HCT116 (cell line): ENCODE measurements around the gene ZCCHC10.
"Not testable (repeated sequence)": the region's sequence is repeated elsewhere in the genome, so short reads cannot be mapped to it uniquely, and the experiment has no call there.

Experiments used
- EZH2 ChIP-seq: fragments of 200-600 bp; sonication (generic); IDR thresholded peaks from 2 replicates; pipeline ENCODE4 v1.6.1; 2017; ENCODE audit warnings: antibody characterized with exemption, mixed run types
- JUND ChIP-seq: IDR thresholded peaks from 2 replicates; pipeline ENCODE4 v1.6.1; 2012
- POLR2A ChIP-seq: IDR thresholded peaks from 2 replicates; pipeline ENCODE4 v1.7.0; 2011; ENCODE audit warnings: borderline replicate concordance; ENCODE audit not compliant: insufficient read depth, insufficient read length; ENCODE audit errors: extremely low read depth
- TF ChIP-seq, protein P1 (sequence below), 3 experiments: fragments of 200-600 bp in 1 of 3; sonication (generic) in 1 of 3; IDR thresholded peaks in 2 of 3; conservative IDR thresholded peaks in 1 of 3; 2 replicates each; pipeline ENCODE4 v1.5.1; 2012 to 2017; ENCODE audit warnings: low read depth in 2 of 3, low read length in 2 of 3, antibody characterized with exemption in 1 of 3, borderline replicate concordance in 1 of 3, control low read depth in 1 of 3, mild to moderate bottlenecking in 1 of 3, mixed read lengths in 1 of 3, mixed run types in 1 of 3, moderate library complexity in 1 of 3; ENCODE audit not compliant: insufficient read depth in 1 of 3
- TF ChIP-seq, protein P2 (sequence below): IDR thresholded peaks from 2 replicates; pipeline ENCODE4 v1.6.1; 2012

DNA sequence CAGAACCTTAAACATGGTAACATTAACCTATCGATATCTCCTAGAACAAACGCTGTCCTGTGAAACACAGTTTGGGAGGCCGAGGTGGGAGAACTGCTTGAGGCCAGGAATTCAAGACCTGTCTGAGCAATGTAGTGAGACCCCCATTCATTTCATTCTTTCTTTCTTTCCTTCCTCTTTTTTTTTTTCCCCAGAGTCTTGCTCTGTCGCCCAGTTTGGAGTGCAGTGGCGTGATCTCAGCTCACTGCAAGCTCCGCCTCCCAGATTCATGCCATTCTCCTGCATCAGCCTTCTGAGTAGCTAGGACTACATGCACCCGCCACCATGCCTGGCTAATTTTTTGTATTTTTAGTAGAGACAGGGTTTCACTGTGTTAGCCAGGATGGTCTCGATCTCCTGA is 20.2 kb upstream of the ZCCHC10 start:
- TF ChIP-seq, protein P1, sequence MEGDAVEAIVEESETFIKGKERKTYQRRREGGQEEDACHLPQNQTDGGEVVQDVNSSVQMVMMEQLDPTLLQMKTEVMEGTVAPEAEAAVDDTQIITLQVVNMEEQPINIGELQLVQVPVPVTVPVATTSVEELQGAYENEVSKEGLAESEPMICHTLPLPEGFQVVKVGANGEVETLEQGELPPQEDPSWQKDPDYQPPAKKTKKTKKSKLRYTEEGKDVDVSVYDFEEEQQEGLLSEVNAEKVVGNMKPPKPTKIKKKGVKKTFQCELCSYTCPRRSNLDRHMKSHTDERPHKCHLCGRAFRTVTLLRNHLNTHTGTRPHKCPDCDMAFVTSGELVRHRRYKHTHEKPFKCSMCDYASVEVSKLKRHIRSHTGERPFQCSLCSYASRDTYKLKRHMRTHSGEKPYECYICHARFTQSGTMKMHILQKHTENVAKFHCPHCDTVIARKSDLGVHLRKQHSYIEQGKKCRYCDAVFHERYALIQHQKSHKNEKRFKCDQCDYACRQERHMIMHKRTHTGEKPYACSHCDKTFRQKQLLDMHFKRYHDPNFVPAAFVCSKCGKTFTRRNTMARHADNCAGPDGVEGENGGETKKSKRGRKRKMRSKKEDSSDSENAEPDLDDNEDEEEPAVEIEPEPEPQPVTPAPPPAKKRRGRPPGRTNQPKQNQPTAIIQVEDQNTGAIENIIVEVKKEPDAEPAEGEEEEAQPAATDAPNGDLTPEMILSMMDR (IDR thresholded peaks at IDR 0.05 in 2 of 3, conservative IDR thresholded peaks at IDR 0.05 in 1 of 3; ENCODE audit: borderline replicate concordance in 1 of 3, insufficient read depth in 1 of 3, low read depth in 2 of 3, low read length in 2 of 3) = not testable (repeated sequence)
- not testable (repeated sequence) for TF ChIP-seq JUND, POLR2A, EZH2
- TF ChIP-seq, protein P2, sequence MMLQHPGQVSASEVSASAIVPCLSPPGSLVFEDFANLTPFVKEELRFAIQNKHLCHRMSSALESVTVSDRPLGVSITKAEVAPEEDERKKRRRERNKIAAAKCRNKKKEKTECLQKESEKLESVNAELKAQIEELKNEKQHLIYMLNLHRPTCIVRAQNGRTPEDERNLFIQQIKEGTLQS = not testable (repeated sequence)
